CD4-positive, alpha-beta T cell (primary cell): ENCODE measurements around the gene MLKL. TPM values are rescaled to one million over a fixed set of nuclear protein-coding genes. Genes with fewer than 3 reads are reported as not detected.

ENCODE experiments used
- ATAC-seq: fragments of 200-7000 bp; cut with Tn5 transposase; one replicate; pipeline ENCODE4 v1.10.0; 2022; ENCODE audit warnings: mild to moderate bottlenecking; ENCODE audit not compliant: poor library complexity
- CTCF ChIA-PET: fragments of 350-600 bp; sonication (Branson Sonifier 250); formaldehyde crosslinking; loops from one replicate; lab custom pipeline; 2021; ENCODE audit warnings: antibody characterized with exemption, inconsistent platforms; lab: Charles Lee
- POLR2A ChIA-PET: fragments of 350-600 bp; sonication (Branson Sonifier 250); formaldehyde crosslinking; loops from one replicate; lab custom pipeline; 2021; ENCODE audit warnings: antibody characterized with exemption, inconsistent platforms; lab: Charles Lee
- DNase-seq, 14 experiments: peaks; one replicate each; pipeline ENCODE4 v3.0.0-alpha.2; 2013 to 2020; ENCODE audit warnings: mixed read lengths in 2 of 14
- H3K27ac ChIP-seq, 2 donors: one replicate each; pipeline versions ENCODE4 v1.5.1 to v1.7.0; 2013; ENCODE audit warnings: low read length in 2 of 2, low read depth in 1 of 2, mild to moderate bottlenecking in 1 of 2
- H3K27me3 ChIP-seq, 2 experiments: 1 replicate in 1 of 2; 2 replicates in 1 of 2; pipeline versions ENCODE4 v1.6.1 to v1.7.0; 2013; ENCODE audit warnings: low read length in 2 of 2, control low read depth in 1 of 2, mild to moderate bottlenecking in 1 of 2, moderate library complexity in 1 of 2; ENCODE audit not compliant: insufficient read depth in 2 of 2, control insufficient read depth in 1 of 2
- H3K36me3 ChIP-seq: one replicate; pipeline ENCODE4 v1.6.1; 2013; ENCODE audit warnings: low read length, control low read depth; ENCODE audit not compliant: insufficient read depth
- H3K4me1 ChIP-seq: one replicate; pipeline ENCODE4 v1.6.1; 2013; ENCODE audit warnings: low read length, control low read depth; ENCODE audit not compliant: insufficient read depth
- H3K4me3 ChIP-seq: one replicate; pipeline ENCODE4 v1.5.1; 2013; ENCODE audit warnings: mild to moderate bottlenecking, low read length, moderate library complexity
- H3K9me3 ChIP-seq, 2 experiments: 1 replicate in 1 of 2; 2 replicates in 1 of 2; pipeline versions ENCODE4 v1.6.1 to v1.7.0; 2013; ENCODE audit warnings: low read length in 2 of 2, mild to moderate bottlenecking in 2 of 2, control low read depth in 1 of 2, moderate library complexity in 1 of 2; ENCODE audit not compliant: control insufficient read depth in 1 of 2, insufficient read depth in 1 of 2
- H3K27ac Mint-ChIP-seq: one replicate; pipeline ENCODE4 v1.8.0; 2020; ENCODE audit warnings: mixed read lengths
- H3K27me3 Mint-ChIP-seq: one replicate; pipeline ENCODE4 v1.8.0; 2021; ENCODE audit warnings: mixed read lengths
- H3K36me3 Mint-ChIP-seq: one replicate; pipeline ENCODE4 v1.8.0; 2021; ENCODE audit warnings: low read depth, mixed read lengths
- H3K4me1 Mint-ChIP-seq: one replicate; pipeline ENCODE4 v1.8.0; 2021; ENCODE audit warnings: low read depth, mixed read lengths
- H3K4me3 Mint-ChIP-seq: one replicate; pipeline ENCODE4 v1.8.0; 2020; ENCODE audit warnings: mild to moderate bottlenecking, mixed read lengths
- H3K9me3 Mint-ChIP-seq: one replicate; pipeline ENCODE4 v1.8.0; 2020; ENCODE audit warnings: mixed read lengths
- CTCF ChIP-seq: fragments of 200-600 bp; IDR thresholded peaks from one replicate; pipeline ENCODE4 v1.8.0; 2022; ENCODE audit warnings: antibody characterized with exemption, mild to moderate bottlenecking
- intact Hi-C, 2 experiments: fragments of 100-400 bp; cut with DNase I in 1 of 2; cut with micrococcal nuclease in 1 of 2; formaldehyde crosslinking; loops; one replicate each; pipeline versions ENCODE4 v1.15.1 to v1.9.0; 2023 to 2025; cut with DNase I, micrococcal nuclease
- total RNA-seq, 174 experiments: library from RNA in 2 of 174; stranded (reverse) in 2 of 174; gene quantifications; one replicate each; pipeline ENCODE4 v1.2.3 and lab custom pipeline; 2021 to 2026

MLKL gene
- total RNA-seq, 2 experiments from 2014 or later, result 29.1 to 30.0 TPM

GRCh38 chr16:74738816-74739215 lies 38.2 kb upstream of the MLKL start:
- CTCF ChIA-PET, result no interaction called here
- Mint-ChIP-seq H3K4me3 (no peak overlapping the region), H3K4me1 (no peaks in the 10 kb centered on the region), H3K9me3 (no peaks in the 10 kb centered on the region), H3K36me3 (no peaks in the 10 kb centered on the region), H3K27me3 (no peaks in the 10 kb centered on the region), H3K27ac (no peak overlapping the region)
- no peak for TF ChIP-seq CTCF
- no peaks in the 10 kb centered on the region for H3K36me3 ChIP-seq
- intact Hi-C loops, result no loop called here
- no peak overlapping the region for H3K27ac ChIP-seq
- DNase-seq, result no peak
- no peaks in the 10 kb centered on the region for H3K9me3 ChIP-seq
- H3K4me3 ChIP-seq, result no peak overlapping the region
- H3K4me1 ChIP-seq, result no peaks in the 10 kb centered on the region
- ATAC-seq, result no peak
- POLR2A ChIA-PET, result no interaction called here
- H3K27me3 ChIP-seq, result no peaks in the 10 kb centered on the region

DNA sequence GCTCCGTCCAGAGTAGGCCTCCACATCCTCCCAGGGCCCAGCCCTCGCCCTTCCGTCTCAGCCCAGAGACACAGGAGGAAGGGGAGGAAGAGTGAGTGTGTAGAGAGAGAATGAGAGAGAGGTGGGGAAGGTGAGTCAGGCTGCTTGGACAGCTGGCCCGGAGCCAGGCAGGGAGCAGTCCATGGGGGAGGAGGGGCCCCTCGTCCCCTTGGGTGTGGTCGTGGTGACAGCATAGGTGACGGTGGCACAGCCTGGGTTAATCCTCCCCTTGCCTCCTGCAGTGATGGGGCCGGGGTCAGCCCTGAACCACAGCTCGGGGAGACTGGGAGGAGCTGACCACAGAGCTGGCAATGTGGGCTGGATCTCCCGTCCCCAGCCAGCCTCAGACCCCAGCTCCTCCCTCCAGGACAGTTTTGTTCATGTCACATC lies 37.5 kb upstream of the MLKL start:
- no peak overlapping the region for H3K27ac Mint-ChIP-seq
- no peaks in the 10 kb centered on the region for H3K27me3 Mint-ChIP-seq
- intact Hi-C loops, result no loop called here
- H3K4me1 Mint-ChIP-seq, result no peaks in the 10 kb centered on the region
- no peak overlapping the region for H3K27ac ChIP-seq
- no peak overlapping the region for H3K4me3 Mint-ChIP-seq
- no peak for ATAC-seq
- CTCF ChIA-PET, result no interaction called here
- DNase-seq, result no peak
- H3K27me3 ChIP-seq, result no peaks in the 10 kb centered on the region
- H3K4me1 ChIP-seq, result no peaks in the 10 kb centered on the region
- TF ChIP-seq CTCF, result no peak
- no peaks in the 10 kb centered on the region for H3K9me3 ChIP-seq
- H3K36me3 Mint-ChIP-seq, result no peaks in the 10 kb centered on the region
- no peaks in the 10 kb centered on the region for H3K36me3 ChIP-seq
- no peaks in the 10 kb centered on the region for H3K9me3 Mint-ChIP-seq
- no peak overlapping the region for H3K4me3 ChIP-seq
- POLR2A ChIA-PET, result no interaction called here

GRCh38 chr16:74737521-74737920 lies 36.9 kb upstream of the MLKL start:
- H3K27me3 ChIP-seq, result no peaks in the 10 kb centered on the region
- ChIA-PET POLR2A (no interaction called here), CTCF (no interaction called here)
- DNase-seq, result no peak
- Mint-ChIP-seq H3K27ac (no peak overlapping the region), H3K9me3 (no peaks in the 10 kb centered on the region), H3K4me1 (no peaks in the 10 kb centered on the region), H3K4me3 (no peak overlapping the region), H3K27me3 (no peaks in the 10 kb centered on the region), H3K36me3 (no peaks in the 10 kb centered on the region)
- no peak for TF ChIP-seq CTCF
- no peaks in the 10 kb centered on the region for H3K9me3 ChIP-seq
- no peak overlapping the region for H3K4me3 ChIP-seq
- H3K27ac ChIP-seq, result no peak overlapping the region
- no peak for ATAC-seq
- H3K36me3 ChIP-seq, result no peaks in the 10 kb centered on the region
- intact Hi-C loops, result no loop called here
- no peaks in the 10 kb centered on the region for H3K4me1 ChIP-seq
